Measurements from ENCODE around the gene FOXP3. TPM values are rescaled to one million over a fixed set of nuclear protein-coding genes. Genes with fewer than 3 reads are reported as not detected.

The FOXP3 gene
- polyA plus RNA-seq, 1 donor, result 0.76 TPM

DNA sequence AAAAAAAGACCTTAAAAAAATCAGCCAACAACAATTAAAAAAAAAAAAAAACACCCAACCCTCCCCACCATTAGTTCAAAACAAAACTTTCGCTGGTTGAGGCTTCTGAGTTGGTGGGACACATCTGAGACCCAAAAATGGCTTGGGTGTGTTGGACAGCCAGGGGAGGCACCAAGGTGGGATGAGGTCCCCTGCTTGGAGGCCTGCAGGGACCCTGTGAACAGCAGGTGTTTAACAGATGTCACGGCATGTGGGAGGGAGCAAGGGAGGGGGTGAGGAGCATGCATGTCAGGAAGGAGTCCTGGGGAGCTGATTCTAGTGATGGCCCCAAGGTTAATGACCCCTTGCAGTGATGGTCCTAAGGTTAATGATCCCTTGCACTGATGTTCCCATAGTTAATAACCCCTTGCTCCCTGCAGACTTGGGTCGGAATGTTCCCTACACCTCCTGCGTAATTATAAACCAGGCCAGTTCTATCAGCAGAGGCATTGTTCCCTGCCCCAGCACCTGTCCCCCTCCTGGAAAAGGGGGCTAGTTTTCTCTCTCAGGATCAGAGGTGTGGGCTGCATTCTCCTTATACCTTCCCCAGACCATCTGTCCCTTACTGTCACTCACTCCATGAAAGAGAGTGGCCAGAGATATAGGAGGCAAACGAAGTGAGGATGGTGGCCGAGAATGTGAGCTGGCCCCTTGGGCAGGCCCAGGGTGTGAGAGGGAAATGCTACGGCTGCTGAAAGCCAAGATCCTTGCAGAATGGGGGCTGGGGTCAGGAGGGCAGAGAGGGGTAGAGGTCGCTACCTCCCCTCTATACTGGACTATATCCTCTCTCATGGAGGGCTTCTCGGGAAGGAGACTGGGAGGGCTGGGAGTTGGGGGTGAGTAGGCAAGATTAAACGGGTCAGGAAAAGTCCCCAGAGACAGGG is 2.3 kb upstream of the FOXP3 start:
- Histone ChIP-seq H3K4me1 (ENCODE audit: control insufficient read depth, insufficient read depth, low read length) (peaks cover 17% of the 10 kb centered on the region), H3K4me3 (ENCODE audit: low read length) (no peak overlapping the region), H3K36me3 (ENCODE audit: control insufficient read depth, insufficient read depth, low read length) (no peaks in the 10 kb centered on the region), H3K27ac (ENCODE audit: low read length) (peak overlapping the region; percentile 20), H3K27me3 (ENCODE audit: control insufficient read depth, insufficient read depth, low read length) (no peaks in the 10 kb centered on the region), H3K9me3 (ENCODE audit: control insufficient read depth, low read depth, low read length) (peaks cover 5% of the 10 kb centered on the region)
- no CpG with 5 or more reads among the region's 10 CpGs for WGBS (ENCODE audit: insufficient coverage, low lambda C conversion rate)
- peak; percentile 29 to 70 for DNase-seq

GRCh38 chrX:49263631-49264030 is 879 bp downstream of the FOXP3 start:
- no peak overlapping the region for H3K27ac ChIP-seq (ENCODE audit: low read length)
- no peaks in the 10 kb centered on the region for H3K27me3 ChIP-seq (ENCODE audit: control insufficient read depth, insufficient read depth, low read length)
- no peak for DNase-seq
- H3K36me3 ChIP-seq (ENCODE audit: control insufficient read depth, insufficient read depth, low read length), result no peaks in the 10 kb centered on the region
- WGBS (ENCODE audit: insufficient coverage, low lambda C conversion rate), result no CpG with 5 or more reads among the region's 10 CpGs
- no peak overlapping the region for H3K4me3 ChIP-seq (ENCODE audit: low read length)
- H3K4me1 ChIP-seq (ENCODE audit: control insufficient read depth, insufficient read depth, low read length), result peaks cover 10% of the 10 kb centered on the region
- no peaks in the 10 kb centered on the region for H3K9me3 ChIP-seq (ENCODE audit: control insufficient read depth, low read depth, low read length)

DNA sequence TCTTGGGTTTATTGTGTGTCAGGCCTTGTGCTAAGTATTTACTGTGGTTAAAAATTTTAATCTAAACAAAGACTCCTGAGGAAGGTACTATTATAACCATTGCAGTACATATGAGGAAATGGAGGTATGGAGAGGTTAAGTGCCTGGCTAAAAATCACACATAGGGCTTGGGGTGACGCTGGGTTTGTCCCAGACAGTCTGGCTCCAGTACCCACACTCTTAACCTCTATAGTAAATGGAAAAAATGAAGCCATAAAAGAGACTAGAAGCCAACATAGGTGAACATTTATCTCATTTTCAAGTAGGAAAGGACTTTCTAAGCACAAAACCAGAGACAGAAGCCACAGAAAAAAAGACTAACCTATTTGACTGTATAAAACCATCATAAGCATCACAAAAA is 1.9 kb downstream of the FOXP3 start:
- Histone ChIP-seq H3K4me1 (ENCODE audit: control insufficient read depth, insufficient read depth, low read length) (peaks cover 7% of the 10 kb centered on the region), H3K9me3 (ENCODE audit: control insufficient read depth, low read depth, low read length) (no peaks in the 10 kb centered on the region), H3K36me3 (ENCODE audit: control insufficient read depth, insufficient read depth, low read length) (no peaks in the 10 kb centered on the region), H3K27ac (ENCODE audit: low read length) (no peak overlapping the region), H3K27me3 (ENCODE audit: control insufficient read depth, insufficient read depth, low read length) (no peaks in the 10 kb centered on the region), H3K4me3 (ENCODE audit: low read length) (no peak overlapping the region)
- WGBS (ENCODE audit: insufficient coverage, low lambda C conversion rate), result no CpG with 5 or more reads among the region's 1 CpG
- DNase-seq, result no peak

DNA sequence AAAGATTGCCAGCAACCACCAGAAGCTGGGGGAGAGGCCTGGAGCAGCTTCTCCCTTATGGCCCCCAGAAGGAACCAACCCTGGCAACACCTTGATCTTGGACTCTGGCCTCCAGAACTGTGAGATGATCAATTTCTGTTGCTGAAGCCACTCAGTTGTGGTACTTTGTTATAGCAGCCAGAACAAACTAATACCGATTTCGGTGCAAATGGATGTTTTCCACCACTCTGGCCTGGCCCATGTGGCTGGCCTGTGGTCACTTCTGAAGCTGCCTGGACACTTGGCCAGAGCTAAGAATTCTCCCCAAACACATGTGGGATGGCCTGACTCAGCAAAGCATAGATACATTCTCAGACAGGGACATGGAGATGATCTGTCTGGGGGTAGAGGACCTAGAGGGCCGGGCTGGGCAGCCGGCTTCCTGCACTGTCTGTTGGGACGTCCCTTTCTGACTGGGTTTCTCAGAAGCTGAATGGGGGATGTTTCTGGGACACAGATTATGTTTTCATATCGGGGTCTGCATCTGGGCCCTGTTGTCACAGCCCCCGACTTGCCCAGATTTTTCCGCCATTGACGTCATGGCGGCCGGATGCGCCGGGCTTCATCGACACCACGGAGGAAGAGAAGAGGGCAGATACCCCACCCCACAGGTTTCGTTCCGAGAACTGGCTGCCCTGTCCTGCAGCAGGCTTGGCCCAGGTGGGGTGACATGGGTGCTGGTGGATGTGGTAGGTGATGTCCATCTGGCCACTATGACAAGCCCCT is 4.1 kb downstream of the FOXP3 start:
- no peaks in the 10 kb centered on the region for H3K9me3 ChIP-seq (ENCODE audit: control insufficient read depth, low read depth, low read length)
- H3K4me3 ChIP-seq (ENCODE audit: low read length), result no peak overlapping the region
- no peaks in the 10 kb centered on the region for H3K36me3 ChIP-seq (ENCODE audit: control insufficient read depth, insufficient read depth, low read length)
- no peak for DNase-seq
- H3K27me3 ChIP-seq (ENCODE audit: control insufficient read depth, insufficient read depth, low read length), result no peaks in the 10 kb centered on the region
- no CpG with 5 or more reads among the region's 17 CpGs for WGBS (ENCODE audit: insufficient coverage, low lambda C conversion rate)
- H3K4me1 ChIP-seq (ENCODE audit: control insufficient read depth, insufficient read depth, low read length), result no peaks in the 10 kb centered on the region
- H3K27ac ChIP-seq (ENCODE audit: low read length), result no peak overlapping the region

GRCh38 chrX:49258749-49259124 is 5.8 kb downstream of the FOXP3 start:
- Histone ChIP-seq H3K27ac (ENCODE audit: low read length) (no peak overlapping the region), H3K36me3 (ENCODE audit: control insufficient read depth, insufficient read depth, low read length) (no peaks in the 10 kb centered on the region), H3K27me3 (ENCODE audit: control insufficient read depth, insufficient read depth, low read length) (no peaks in the 10 kb centered on the region), H3K4me3 (ENCODE audit: low read length) (no peak overlapping the region), H3K4me1 (ENCODE audit: control insufficient read depth, insufficient read depth, low read length) (no peaks in the 10 kb centered on the region), H3K9me3 (ENCODE audit: control insufficient read depth, low read depth, low read length) (no peaks in the 10 kb centered on the region)
- DNase-seq, result no peak
- no CpG with 5 or more reads among the region's 5 CpGs for WGBS (ENCODE audit: insufficient coverage, low lambda C conversion rate)

DNA sequence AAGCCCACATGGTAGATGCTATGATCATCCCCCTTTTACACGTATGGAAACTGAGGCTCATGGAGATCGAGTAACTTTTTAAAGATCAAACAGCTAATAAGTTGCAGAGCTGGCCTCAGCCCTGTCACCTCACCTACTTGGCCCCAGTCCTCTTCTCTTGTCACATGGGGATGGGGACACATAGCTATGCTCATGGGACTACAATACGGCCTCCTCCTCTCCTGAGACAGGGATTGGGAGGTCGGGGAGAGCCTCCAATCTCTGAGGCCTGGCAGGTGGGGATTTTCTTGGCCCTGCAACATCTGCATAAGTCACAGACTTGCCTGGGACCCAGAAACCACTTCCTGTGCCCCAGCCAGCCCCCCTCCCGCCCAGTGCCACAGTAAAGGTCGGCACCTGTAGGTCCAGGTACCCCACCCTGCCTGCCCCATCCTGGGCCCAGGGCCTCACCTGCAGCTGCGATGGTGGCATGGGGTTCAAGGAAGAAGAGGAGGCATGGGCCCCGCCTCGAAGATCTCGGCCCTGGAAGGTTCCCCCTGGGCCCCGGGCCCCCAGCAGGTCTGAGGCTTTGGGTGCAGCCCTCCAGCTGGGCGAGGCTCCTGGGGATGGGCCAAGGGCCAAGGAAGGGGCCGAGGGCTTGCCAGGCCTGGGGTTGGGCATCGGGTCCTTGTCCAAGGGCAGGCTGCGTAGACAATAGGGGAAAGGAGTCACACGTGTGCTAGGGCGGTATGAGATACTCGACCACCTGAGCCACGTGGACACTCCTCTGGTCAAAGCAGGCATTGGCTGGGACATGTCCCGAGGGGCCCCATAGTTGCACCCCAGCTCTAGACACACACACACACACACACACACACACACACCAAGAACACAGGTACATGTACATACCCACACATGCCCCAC is 6.4 kb downstream of the FOXP3 start:
- DNase-seq, result no peak
- no CpG with 5 or more reads among the region's 20 CpGs for WGBS (ENCODE audit: insufficient coverage, low lambda C conversion rate)
- H3K9me3 ChIP-seq (ENCODE audit: control insufficient read depth, low read depth, low read length), result no peaks in the 10 kb centered on the region

GRCh38 chrX:49257074-49257790 is 7.3 kb downstream of the FOXP3 start:
- Histone ChIP-seq H3K9me3 (ENCODE audit: control insufficient read depth, low read depth, low read length) (no peaks in the 10 kb centered on the region), H3K27ac (ENCODE audit: low read length) (no peak overlapping the region), H3K4me3 (ENCODE audit: low read length) (no peak overlapping the region), H3K27me3 (ENCODE audit: control insufficient read depth, insufficient read depth, low read length) (no peaks in the 10 kb centered on the region), H3K4me1 (ENCODE audit: control insufficient read depth, insufficient read depth, low read length) (no peaks in the 10 kb centered on the region), H3K36me3 (ENCODE audit: control insufficient read depth, insufficient read depth, low read length) (no peaks in the 10 kb centered on the region)
- no peak for DNase-seq
- WGBS (ENCODE audit: insufficient coverage, low lambda C conversion rate), result no CpG with 5 or more reads among the region's 14 CpGs

More for the DNA sequence above, 6.4 kb downstream of the FOXP3 start:
- H3K27me3 ChIP-seq (ENCODE audit: control insufficient read depth, insufficient read depth, low read length), result no peaks in the 10 kb centered on the region
- H3K4me1 ChIP-seq (ENCODE audit: control insufficient read depth, insufficient read depth, low read length), result no peaks in the 10 kb centered on the region
- no peaks in the 10 kb centered on the region for H3K36me3 ChIP-seq (ENCODE audit: control insufficient read depth, insufficient read depth, low read length)
- H3K4me3 ChIP-seq (ENCODE audit: low read length), result no peak overlapping the region
- no peak overlapping the region for H3K27ac ChIP-seq (ENCODE audit: low read length)

DNA sequence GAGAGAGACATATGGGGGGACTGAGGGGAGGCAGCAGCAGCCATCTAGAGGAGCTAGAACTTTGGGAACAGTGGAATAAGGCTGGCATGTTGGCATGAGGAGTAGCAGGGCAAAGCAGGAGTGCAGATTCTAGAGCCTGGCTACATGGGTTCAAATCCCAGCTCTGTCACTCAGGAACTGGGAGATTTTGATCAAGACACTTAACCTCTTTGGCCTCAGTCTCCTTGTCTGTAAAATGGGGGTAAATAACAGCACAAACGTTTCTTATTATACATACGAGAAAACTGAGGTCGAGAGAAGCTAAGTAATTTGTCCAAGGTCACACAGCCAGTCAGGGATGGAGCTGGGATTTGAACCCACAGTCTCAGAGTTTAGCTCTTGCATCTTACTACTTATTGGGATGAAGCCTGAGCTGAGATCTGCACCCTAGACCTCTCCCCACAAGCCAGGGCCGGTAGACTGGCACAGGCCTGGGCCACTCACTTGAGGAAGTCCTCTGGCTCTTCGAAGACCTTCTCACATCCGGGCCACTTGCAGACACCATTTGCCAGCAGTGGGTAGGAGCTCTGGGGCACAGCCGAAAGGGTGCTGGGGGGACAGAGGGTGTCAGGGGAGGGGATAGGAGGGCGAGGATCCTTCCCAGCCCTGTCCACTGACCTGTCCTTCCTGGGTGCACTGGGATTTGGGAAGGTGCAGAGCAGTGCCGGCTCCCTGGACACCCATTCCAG is 8.1 kb downstream of the FOXP3 start:
- Histone ChIP-seq H3K9me3 (ENCODE audit: control insufficient read depth, low read depth, low read length) (no peaks in the 10 kb centered on the region), H3K27ac (ENCODE audit: low read length) (no peak overlapping the region), H3K4me3 (ENCODE audit: low read length) (no peak overlapping the region), H3K36me3 (ENCODE audit: control insufficient read depth, insufficient read depth, low read length) (no peaks in the 10 kb centered on the region), H3K27me3 (ENCODE audit: control insufficient read depth, insufficient read depth, low read length) (no peaks in the 10 kb centered on the region), H3K4me1 (ENCODE audit: control insufficient read depth, insufficient read depth, low read length) (no peaks in the 10 kb centered on the region)
- WGBS (ENCODE audit: insufficient coverage, low lambda C conversion rate), result no CpG with 5 or more reads among the region's 9 CpGs
- DNase-seq, result no peak

DNA sequence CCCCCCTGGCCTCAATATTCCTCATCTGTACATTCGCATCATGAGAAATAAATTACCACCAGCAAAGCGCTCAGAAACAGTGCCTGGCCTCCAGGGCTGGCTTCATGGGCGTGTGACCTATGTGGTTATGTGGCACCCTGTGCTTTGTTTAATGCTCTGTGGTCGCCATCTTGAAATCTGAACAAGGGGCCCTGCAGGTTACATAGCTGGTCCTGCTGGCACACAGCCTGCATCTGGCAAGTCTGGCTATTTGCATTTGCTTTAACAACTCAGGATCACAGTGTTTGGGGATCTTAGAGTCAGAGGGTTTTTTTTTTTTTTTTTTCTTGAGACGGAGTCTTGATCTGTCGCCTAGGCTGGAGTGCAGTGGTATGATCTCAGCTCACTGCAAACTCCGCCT is 9.9 kb downstream of the FOXP3 start:
- no peaks in the 10 kb centered on the region for H3K4me1 ChIP-seq (ENCODE audit: control insufficient read depth, insufficient read depth, low read length)

More for the DNA sequence above, 9.9 kb downstream of the FOXP3 start:
- no peaks in the 10 kb centered on the region for H3K9me3 ChIP-seq (ENCODE audit: control insufficient read depth, low read depth, low read length)
- H3K27me3 ChIP-seq (ENCODE audit: control insufficient read depth, insufficient read depth, low read length), result no peaks in the 10 kb centered on the region
- H3K36me3 ChIP-seq (ENCODE audit: control insufficient read depth, insufficient read depth, low read length), result no peaks in the 10 kb centered on the region
- H3K27ac ChIP-seq (ENCODE audit: low read length), result no peak overlapping the region
- H3K4me3 ChIP-seq (ENCODE audit: low read length), result no peak overlapping the region
- no peak for DNase-seq
- WGBS (ENCODE audit: insufficient coverage, low lambda C conversion rate), result no CpG with 5 or more reads among the region's 7 CpGs

Measured in large intestine (tissue), 3 donors.